Dermis blood vessel endothelial cell (primary cell): ENCODE measurements around the gene LRRC49. TPM values are rescaled to one million over a fixed set of nuclear protein-coding genes. Genes with fewer than 3 reads are reported as not detected.
A peak's percentile ranks its signal among the peaks of the same experiment; 100 is the strongest.
"Not testable (repeated sequence)": the region's sequence is repeated elsewhere in the genome, so short reads cannot be mapped to it uniquely, and the experiment has no call there.

Experiments
- DNase-seq: peaks from one replicate; pipeline ENCODE4 v3.0.0; 2010
- total RNA-seq: library from RNA; depleted of rRNA; stranded (reverse); fragments of >200 nt; gene quantifications from 2 replicates; pipeline ENCODE4 v1.2.3, GENCODE V29; 2014

The LRRC49 gene
- total RNA-seq, 1 donor from 2014 or later: 6.3 TPM

GRCh38 chr15:71003319-71003718 is 110.7 kb downstream of the LRRC49 start:
- peak; percentile 15 for DNase-seq

GRCh38 chr15:71004506-71004905 is 111.9 kb downstream of the LRRC49 start:
- DNase-seq: not testable (repeated sequence)

- no peak for DNase-seq
These were observed 113.3 kb downstream of the LRRC49 start for GRCh38 chr15:71005895-71006294.

- no peak for DNase-seq
These were observed 115.7 kb downstream of the LRRC49 start for GRCh38 chr15:71008250-71008870.

- DNase-seq: no peak
These were observed 117.8 kb downstream of the LRRC49 start for GRCh38 chr15:71010472-71010871.

GRCh38 chr15:71010997-71011396 is 118.4 kb downstream of the LRRC49 start:
- no peak for DNase-seq

- DNase-seq: peak; percentile 68
These were observed 119.0 kb downstream of the LRRC49 start for GRCh38 chr15:71011503-71012155.

GRCh38 chr15:71013446-71013845 is 120.8 kb downstream of the LRRC49 start:
- no peak for DNase-seq

- DNase-seq: no peak
These were observed 122.7 kb downstream of the LRRC49 start for GRCh38 chr15:71015342-71015741.

GRCh38 chr15:71031232-71031631 is 138.6 kb downstream of the LRRC49 start:
- DNase-seq: not testable (repeated sequence)

- not testable (repeated sequence) for DNase-seq
These were observed 142.9 kb downstream of the LRRC49 start for GRCh38 chr15:71035478-71035877.

- DNase-seq: no peak
These were observed 149.8 kb downstream of the LRRC49 start for GRCh38 chr15:71042356-71042922.

- no peak for DNase-seq
These were observed 150.7 kb downstream of the LRRC49 start for GRCh38 chr15:71043373-71043772.

- no peak for DNase-seq
These were observed 151.4 kb downstream of the LRRC49 start for GRCh38 chr15:71044006-71044405.

GRCh38 chr15:71046146-71046545 is 153.5 kb downstream of the LRRC49 start:
- DNase-seq: not testable (repeated sequence)

- DNase-seq: no peak
These were observed 156.5 kb downstream of the LRRC49 start for GRCh38 chr15:71048913-71049675.

- no peak for DNase-seq
These were observed 157.2 kb downstream of the LRRC49 start for GRCh38 chr15:71049706-71050422.

GRCh38 chr15:71050461-71050860 is 157.8 kb downstream of the LRRC49 start:
- DNase-seq: no peak

GRCh38 chr15:71051539-71051938 is 158.9 kb downstream of the LRRC49 start:
- DNase-seq: no peak

GRCh38 chr15:71052356-71052755 is 159.7 kb downstream of the LRRC49 start:
- no peak for DNase-seq

- DNase-seq: no peak
These were observed 161.8 kb downstream of the LRRC49 start for GRCh38 chr15:71054286-71054952.

- DNase-seq: peak; percentile 28
These were observed 162.8 kb downstream of the LRRC49 start for GRCh38 chr15:71055461-71055860.
